ENCODE measurements around the gene DPF3. TPM values are rescaled to one million over a fixed set of nuclear protein-coding genes. Genes with fewer than 3 reads are reported as not detected.

The DPF3 gene
- total RNA-seq, 4 donors from 2014 or later: 0.19 to 3.8 (median 0.58) TPM

- no peak for TF ChIP-seq CTCF (IDR thresholded peaks at IDR 0.05)
- DNase-seq (ENCODE audit: low spot score): no peak
- no peak for ATAC-seq (ENCODE audit: low FRiP score)
These were observed 317.6 kb downstream of the DPF3 start for GRCh38 chr14:72576258-72576657.

GRCh38 chr14:72574715-72575114 lies 319.2 kb downstream of the DPF3 start:
- no peak for DNase-seq (ENCODE audit: low spot score)
- no peak for ATAC-seq (ENCODE audit: low FRiP score)
- no peak for TF ChIP-seq CTCF (IDR thresholded peaks at IDR 0.05)

DNA sequence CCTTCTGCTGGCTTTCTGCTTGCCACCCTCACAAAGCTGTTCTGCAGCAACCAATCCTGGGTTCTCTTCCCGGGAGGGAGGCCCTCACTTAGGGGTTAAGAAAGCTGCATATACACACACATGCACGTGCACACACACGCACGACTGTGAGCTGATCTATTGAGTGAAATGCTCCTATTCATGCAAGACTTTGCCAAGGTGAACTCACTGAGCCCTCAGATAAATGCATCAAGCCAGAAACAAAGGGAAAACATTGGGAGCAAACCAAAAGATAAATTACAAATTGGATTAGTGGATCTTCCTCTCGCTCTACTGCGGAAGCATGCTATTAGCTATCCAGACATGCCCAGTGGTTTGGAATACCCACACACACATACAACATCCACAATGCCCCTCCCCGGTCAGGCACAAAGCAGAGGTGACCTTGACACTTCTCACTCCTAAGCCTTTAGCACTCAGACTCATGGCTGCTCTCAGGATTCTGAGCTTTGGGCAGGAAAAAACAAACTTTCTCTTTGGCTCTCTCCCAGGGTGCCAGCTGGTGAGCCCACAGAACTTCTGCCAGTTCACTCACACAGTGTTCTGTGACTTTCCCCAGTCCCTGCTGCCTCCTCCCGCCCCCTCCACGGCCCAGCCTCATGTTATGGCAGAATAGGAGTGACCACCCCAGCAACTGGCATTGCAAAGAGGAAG lies 320.0 kb downstream of the DPF3 start:
- ATAC-seq (ENCODE audit: low FRiP score): no peak
- DNase-seq (ENCODE audit: low spot score): no peak
- TF ChIP-seq CTCF (IDR thresholded peaks at IDR 0.05): no peak

Small RNA genes lying within 50 kb of the gene (small RNA-seq; reads per million reads assigned to genes)
- gene RF00019: not detected

Other genes with a start within 250 kb of the DPF3 start
- 10 to 100 TPM; 15.7 to 50.1 (median 16.4) TPM for gene DCAF4, start 32.4 kb upstream of the DPF3 start, total RNA-seq
- gene ZFYVE1, start 133.0 kb upstream of the DPF3 start, total RNA-seq: 10 to 100 TPM; 16.5 to 24.1 (median 16.6) TPM
- 10 to 100 TPM; 46.6 to 99.9 (median 65.6) TPM for gene RBM25, start 164.4 kb upstream of the DPF3 start, total RNA-seq
- gene PSEN1, start 242.4 kb upstream of the DPF3 start, total RNA-seq: 10 to 100 TPM; 53.4 to 56.9 (median 55.7) TPM